Activated naive CD8-positive, alpha-beta T cell (primary cell): ENCODE measurements around the gene LNPEP.

Experiments used
- H3K27ac Mint-ChIP-seq: one replicate; pipeline ENCODE4 v1.8.0; 2021; ENCODE audit warnings: mixed read lengths
- H3K27me3 Mint-ChIP-seq: one replicate; pipeline ENCODE4 v1.8.0; 2021; ENCODE audit warnings: mixed read lengths
- H3K36me3 Mint-ChIP-seq: one replicate; pipeline ENCODE4 v1.8.0; 2021; ENCODE audit warnings: mixed read lengths
- H3K4me1 Mint-ChIP-seq: one replicate; pipeline ENCODE4 v1.8.0; 2021; ENCODE audit warnings: low read depth, mixed read lengths
- H3K4me3 Mint-ChIP-seq: one replicate; pipeline ENCODE4 v1.8.0; 2021; ENCODE audit warnings: mild to moderate bottlenecking, mixed read lengths
- H3K9me3 Mint-ChIP-seq: one replicate; pipeline ENCODE4 v1.8.0; 2021; ENCODE audit warnings: low read depth, mixed read lengths

LNPEP gene

GRCh38 chr5:97021416-97021815, 85.5 kb downstream of the LNPEP start:
- peak overlapping the region; percentile 41 for H3K27ac Mint-ChIP-seq

GRCh38 chr5:97022898-97023297, 87.0 kb downstream of the LNPEP start:
- Mint-ChIP-seq H3K36me3 (peaks cover 19% of the 10 kb centered on the region), H3K27ac (peak overlapping the region; percentile 81), H3K27me3 (no peaks in the 10 kb centered on the region), H3K4me3 (peak overlapping the region; percentile 27), H3K9me3 (no peaks in the 10 kb centered on the region), H3K4me1 (peaks cover 22% of the 10 kb centered on the region)

More at GRCh38 chr5:97021416-97021815, 85.5 kb downstream of the LNPEP start:
- no peaks in the 10 kb centered on the region for H3K27me3 Mint-ChIP-seq
- H3K4me1 Mint-ChIP-seq: peaks cover 22% of the 10 kb centered on the region
- H3K9me3 Mint-ChIP-seq: no peaks in the 10 kb centered on the region
- peaks cover 19% of the 10 kb centered on the region for H3K36me3 Mint-ChIP-seq
- no peak overlapping the region for H3K4me3 Mint-ChIP-seq

GRCh38 chr5:97026721-97027120, 90.8 kb downstream of the LNPEP start:
- Mint-ChIP-seq H3K4me3 (no peak overlapping the region), H3K27ac (no peak overlapping the region), H3K9me3 (no peaks in the 10 kb centered on the region), H3K36me3 (peaks cover 17% of the 10 kb centered on the region), H3K4me1 (peaks cover 15% of the 10 kb centered on the region), H3K27me3 (no peaks in the 10 kb centered on the region)

GRCh38 chr5:97037819-97038218, 101.9 kb downstream of the LNPEP start:
- Mint-ChIP-seq H3K27ac (no peak overlapping the region), H3K36me3 (peaks cover 10% of the 10 kb centered on the region), H3K27me3 (no peaks in the 10 kb centered on the region), H3K9me3 (no peaks in the 10 kb centered on the region), H3K4me1 (no peaks in the 10 kb centered on the region), H3K4me3 (no peak overlapping the region)

- H3K36me3 Mint-ChIP-seq: peaks cover 7% of the 10 kb centered on the region
- H3K9me3 Mint-ChIP-seq: no peaks in the 10 kb centered on the region
- H3K4me3 Mint-ChIP-seq: no peak overlapping the region
- no peak overlapping the region for H3K27ac Mint-ChIP-seq
- H3K27me3 Mint-ChIP-seq: no peaks in the 10 kb centered on the region
- peaks cover 4% of the 10 kb centered on the region for H3K4me1 Mint-ChIP-seq
These were observed 105.4 kb downstream of the LNPEP start for GRCh38 chr5:97041239-97041638.

GRCh38 chr5:97042996-97043395, 107.1 kb downstream of the LNPEP start:
- Mint-ChIP-seq H3K9me3 (no peaks in the 10 kb centered on the region), H3K27me3 (peaks cover 6% of the 10 kb centered on the region), H3K4me1 (peaks cover 4% of the 10 kb centered on the region), H3K36me3 (no peaks in the 10 kb centered on the region), H3K4me3 (no peak overlapping the region), H3K27ac (no peak overlapping the region)

- Mint-ChIP-seq H3K9me3 (no peaks in the 10 kb centered on the region), H3K4me1 (peaks cover 4% of the 10 kb centered on the region), H3K27me3 (peaks cover 7% of the 10 kb centered on the region), H3K4me3 (no peak overlapping the region), H3K27ac (no peak overlapping the region), H3K36me3 (no peaks in the 10 kb centered on the region)
These were observed 107.6 kb downstream of the LNPEP start for GRCh38 chr5:97043511-97043910.

- H3K9me3 Mint-ChIP-seq: no peaks in the 10 kb centered on the region
- no peak overlapping the region for H3K4me3 Mint-ChIP-seq
- H3K36me3 Mint-ChIP-seq: no peaks in the 10 kb centered on the region
- H3K27ac Mint-ChIP-seq: no peak overlapping the region
- H3K4me1 Mint-ChIP-seq: peaks cover 4% of the 10 kb centered on the region
- peaks cover 7% of the 10 kb centered on the region for H3K27me3 Mint-ChIP-seq
These were observed 108.2 kb downstream of the LNPEP start for GRCh38 chr5:97044052-97044451.

GRCh38 chr5:97046270-97046982, 110.5 kb downstream of the LNPEP start:
- Mint-ChIP-seq H3K36me3 (no peaks in the 10 kb centered on the region), H3K9me3 (no peaks in the 10 kb centered on the region), H3K27me3 (peaks cover 7% of the 10 kb centered on the region), H3K4me3 (no peak overlapping the region), H3K27ac (no peak overlapping the region), H3K4me1 (peaks cover 4% of the 10 kb centered on the region)

GRCh38 chr5:97047076-97047475, 111.2 kb downstream of the LNPEP start:
- Mint-ChIP-seq H3K36me3 (no peaks in the 10 kb centered on the region), H3K27me3 (peaks cover 7% of the 10 kb centered on the region), H3K27ac (no peak overlapping the region), H3K9me3 (no peaks in the 10 kb centered on the region), H3K4me1 (peaks cover 4% of the 10 kb centered on the region), H3K4me3 (no peak overlapping the region)

- no peak overlapping the region for H3K27ac Mint-ChIP-seq
- H3K4me3 Mint-ChIP-seq: no peak overlapping the region
- no peaks in the 10 kb centered on the region for H3K9me3 Mint-ChIP-seq
- no peaks in the 10 kb centered on the region for H3K36me3 Mint-ChIP-seq
- H3K4me1 Mint-ChIP-seq: no peaks in the 10 kb centered on the region
- H3K27me3 Mint-ChIP-seq: peaks cover 7% of the 10 kb centered on the region
These were observed 113.3 kb downstream of the LNPEP start for GRCh38 chr5:97049175-97049574.

GRCh38 chr5:97056263-97056662, 120.4 kb downstream of the LNPEP start:
- no peaks in the 10 kb centered on the region for H3K27me3 Mint-ChIP-seq
- peaks cover 9% of the 10 kb centered on the region for H3K36me3 Mint-ChIP-seq
- H3K4me3 Mint-ChIP-seq: no peak overlapping the region
- H3K27ac Mint-ChIP-seq: no peak overlapping the region
- H3K9me3 Mint-ChIP-seq: peaks cover 5% of the 10 kb centered on the region
- no peaks in the 10 kb centered on the region for H3K4me1 Mint-ChIP-seq

- no peaks in the 10 kb centered on the region for H3K27me3 Mint-ChIP-seq
- no peaks in the 10 kb centered on the region for H3K4me1 Mint-ChIP-seq
- H3K9me3 Mint-ChIP-seq: peaks cover 5% of the 10 kb centered on the region
These were observed 126.2 kb downstream of the LNPEP start for GRCh38 chr5:97062046-97062445.

GRCh38 chr5:97063251-97063650, 127.4 kb downstream of the LNPEP start:
- H3K36me3 Mint-ChIP-seq: peaks cover 3% of the 10 kb centered on the region
- H3K27ac Mint-ChIP-seq: no peak overlapping the region
- H3K9me3 Mint-ChIP-seq: peaks cover 5% of the 10 kb centered on the region
- no peaks in the 10 kb centered on the region for H3K4me1 Mint-ChIP-seq
- no peaks in the 10 kb centered on the region for H3K27me3 Mint-ChIP-seq
- no peak overlapping the region for H3K4me3 Mint-ChIP-seq

More at GRCh38 chr5:97062046-97062445, 126.2 kb downstream of the LNPEP start:
- H3K27ac Mint-ChIP-seq: no peak overlapping the region
- peaks cover 6% of the 10 kb centered on the region for H3K36me3 Mint-ChIP-seq
- H3K4me3 Mint-ChIP-seq: no peak overlapping the region

- H3K36me3 Mint-ChIP-seq: no peaks in the 10 kb centered on the region
- H3K4me3 Mint-ChIP-seq: no peak overlapping the region
- peaks cover 1% of the 10 kb centered on the region for H3K4me1 Mint-ChIP-seq
- H3K27me3 Mint-ChIP-seq: no peaks in the 10 kb centered on the region
- H3K9me3 Mint-ChIP-seq: no peaks in the 10 kb centered on the region
- no peak overlapping the region for H3K27ac Mint-ChIP-seq
These were observed 129.6 kb downstream of the LNPEP start for GRCh38 chr5:97065475-97065874.

- no peak overlapping the region for H3K4me3 Mint-ChIP-seq
- H3K9me3 Mint-ChIP-seq: no peaks in the 10 kb centered on the region
- H3K36me3 Mint-ChIP-seq: no peaks in the 10 kb centered on the region
- H3K27me3 Mint-ChIP-seq: no peaks in the 10 kb centered on the region
- no peak overlapping the region for H3K27ac Mint-ChIP-seq
- H3K4me1 Mint-ChIP-seq: peaks cover 1% of the 10 kb centered on the region
These were observed 131.5 kb downstream of the LNPEP start for GRCh38 chr5:97067296-97067850.
